Prostate gland (tissue), 2 donors: ENCODE results near the gene TFAM. TPM values are rescaled to one million over a fixed set of nuclear protein-coding genes. Genes with fewer than 3 reads are reported as not detected.

ENCODE experiments used
- DNase-seq: peaks from one replicate; pipeline ENCODE4 v3.0.0-alpha.2; 2019; ENCODE audit warnings: low spot score
- H3K27ac ChIP-seq, 2 donors: fragments of 200-600 bp; sonication (generic); 2 replicates each; pipeline ENCODE4 v1.5.1; 2017 to 2019
- H3K27me3 ChIP-seq: fragments of 200-600 bp; sonication (generic); replicated peaks from 2 replicates; pipeline ENCODE4 v1.5.1; 2019; ENCODE audit not compliant: insufficient read depth
- H3K36me3 ChIP-seq, 2 donors: fragments of 200-600 bp; sonication (generic); 1 replicate in 1 of 2; 2 replicates in 1 of 2; pipeline versions ENCODE4 v1.5.1 to v1.8.1; 2017 to 2019
- H3K4me1 ChIP-seq: fragments of 200-600 bp; sonication (generic); replicated peaks from 2 replicates; pipeline ENCODE4 v1.5.1; 2019
- H3K4me3 ChIP-seq, 2 donors: fragments of 200-600 bp; sonication (generic); 2 replicates each; pipeline ENCODE4 v1.5.1; 2017 to 2019
- H3K9me3 ChIP-seq: fragments of 200-600 bp; sonication (generic); 2 replicates; pipeline ENCODE4 v1.5.1; 2017
- POLR2AphosphoS5 ChIP-seq: sonication (generic); formaldehyde crosslinking; IDR thresholded peaks from one replicate; pipeline ENCODE4 v1.6.1; 2017; ENCODE audit warnings: antibody characterized with exemption
- WGBS: methylation state at CpG from one replicate; pipeline ENCODE4 v1.1.5; 2018; 5-methylcytosine and 5-hydroxymethylcytosine counted together
- intact Hi-C: fragments of 100-400 bp; cut with DNase I; formaldehyde crosslinking; loops from one replicate; pipeline ENCODE4 v1.14.2; 2022
- total RNA-seq, 2 donors: library from RNA; depleted of rRNA; stranded (reverse); fragments of >200 nt; gene quantifications; one replicate each; pipeline ENCODE4 v1.1.0, GENCODE V29; 2016
- TF ChIP-seq, protein P1 (sequence below), 4 experiments: fragments of 200-600 bp in 2 of 4; fragments of 450-650 bp in 2 of 4; sonication (generic) in 2 of 4; IDR thresholded peaks; 1 replicate in 3 of 4; 2 replicates in 1 of 4; pipeline ENCODE4 v1.5.1; 2016 to 2019; ENCODE audit warnings: antibody characterized with exemption in 4 of 4, mild to moderate bottlenecking in 2 of 4, moderate library complexity in 2 of 4

TFAM gene
- total RNA-seq, 2 donors from 2014 or later = 21.0 to 24.4 TPM

DNA sequence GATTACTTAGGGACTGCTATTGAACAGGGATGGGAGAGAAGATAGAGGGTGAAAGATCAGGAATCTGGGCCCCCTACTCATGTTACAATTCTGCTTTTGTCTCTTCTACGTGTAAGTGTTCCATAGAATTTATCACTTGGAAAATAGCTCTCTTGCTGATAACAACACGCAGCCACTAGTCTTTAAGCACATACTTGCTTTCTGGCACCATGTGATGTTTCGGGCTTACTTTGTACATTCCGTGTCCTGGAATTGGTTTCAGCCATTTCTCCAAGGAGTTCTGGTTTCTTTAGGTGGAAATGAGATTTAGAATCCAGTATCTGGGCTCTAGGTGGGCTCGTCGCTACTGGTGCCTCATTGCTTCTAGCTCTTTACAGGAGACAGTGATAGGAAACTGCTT lies 59.7 kb downstream of the TFAM start:
- Histone ChIP-seq H3K9me3 (no peaks in the 10 kb centered on the region), H3K27me3 (no peaks in the 10 kb centered on the region), H3K4me1 (no peaks in the 10 kb centered on the region), H3K27ac (no peak overlapping the region), H3K36me3 (no peaks in the 10 kb centered on the region), H3K4me3 (no peak overlapping the region)
- WGBS = 76% methylated on average over 6 of the region's 6 CpGs
- TF ChIP-seq, protein P1, sequence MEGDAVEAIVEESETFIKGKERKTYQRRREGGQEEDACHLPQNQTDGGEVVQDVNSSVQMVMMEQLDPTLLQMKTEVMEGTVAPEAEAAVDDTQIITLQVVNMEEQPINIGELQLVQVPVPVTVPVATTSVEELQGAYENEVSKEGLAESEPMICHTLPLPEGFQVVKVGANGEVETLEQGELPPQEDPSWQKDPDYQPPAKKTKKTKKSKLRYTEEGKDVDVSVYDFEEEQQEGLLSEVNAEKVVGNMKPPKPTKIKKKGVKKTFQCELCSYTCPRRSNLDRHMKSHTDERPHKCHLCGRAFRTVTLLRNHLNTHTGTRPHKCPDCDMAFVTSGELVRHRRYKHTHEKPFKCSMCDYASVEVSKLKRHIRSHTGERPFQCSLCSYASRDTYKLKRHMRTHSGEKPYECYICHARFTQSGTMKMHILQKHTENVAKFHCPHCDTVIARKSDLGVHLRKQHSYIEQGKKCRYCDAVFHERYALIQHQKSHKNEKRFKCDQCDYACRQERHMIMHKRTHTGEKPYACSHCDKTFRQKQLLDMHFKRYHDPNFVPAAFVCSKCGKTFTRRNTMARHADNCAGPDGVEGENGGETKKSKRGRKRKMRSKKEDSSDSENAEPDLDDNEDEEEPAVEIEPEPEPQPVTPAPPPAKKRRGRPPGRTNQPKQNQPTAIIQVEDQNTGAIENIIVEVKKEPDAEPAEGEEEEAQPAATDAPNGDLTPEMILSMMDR (IDR thresholded peaks at IDR 0.05) = no peak
- intact Hi-C loops = no loop called here
- no peak for DNase-seq

DNA sequence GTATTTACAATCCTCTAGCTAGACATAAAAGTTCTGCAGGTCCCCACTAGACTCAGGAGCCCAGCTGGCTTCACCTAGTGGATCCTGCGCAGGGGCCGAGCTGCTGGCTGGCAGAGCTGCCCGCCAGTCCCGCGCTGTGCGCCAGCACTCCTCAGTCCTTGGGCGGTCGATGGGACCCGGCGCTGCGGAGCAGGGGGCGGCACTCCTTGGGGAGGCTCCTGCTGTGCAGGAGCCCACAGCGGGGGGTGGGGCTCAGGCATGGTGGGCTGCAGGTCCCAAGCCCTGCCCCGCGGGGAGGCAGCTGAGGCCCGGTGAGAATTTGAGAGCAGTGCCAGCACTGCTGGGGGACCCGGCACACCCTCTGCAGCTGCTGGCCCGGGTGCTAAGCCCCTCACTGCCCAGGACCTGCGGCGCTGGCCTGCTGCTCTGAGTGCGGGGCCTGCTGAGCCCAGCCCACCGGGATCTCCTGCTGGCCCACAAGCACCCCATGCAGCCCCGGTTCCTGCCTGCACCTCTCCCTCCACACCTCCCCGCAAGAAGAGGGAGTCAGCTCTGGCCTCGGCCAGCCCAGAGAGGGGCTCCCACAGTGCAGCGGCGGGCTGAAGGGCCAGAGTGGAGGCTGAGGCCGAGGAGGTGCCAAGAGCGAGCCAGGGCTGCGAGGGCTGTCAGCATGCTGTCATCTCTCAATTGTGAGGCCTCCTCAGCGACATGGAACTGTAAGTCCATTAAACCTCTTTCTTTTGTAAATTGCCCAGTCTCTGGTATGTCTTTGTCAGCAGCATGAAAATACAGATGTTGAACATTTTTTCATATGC lies 63.1 kb downstream of the TFAM start:
- DNase-seq = no peak
- intact Hi-C loops = no loop called here
- TF ChIP-seq, protein P1 (IDR thresholded peaks at IDR 0.05) = no peak
- TF ChIP-seq POLR2AphosphoS5 = no peak
- Histone ChIP-seq H3K36me3 (no peaks in the 10 kb centered on the region), H3K27me3 (no peaks in the 10 kb centered on the region), H3K9me3 (no peaks in the 10 kb centered on the region), H3K4me3 (no peak overlapping the region), H3K4me1 (no peaks in the 10 kb centered on the region), H3K27ac (no peak overlapping the region)
- WGBS = 98% methylated on average over 30 of the region's 31 CpGs

Other genes with a start within 250 kb of the TFAM start
- 1 to 10 TPM; 2.6 to 5.5 TPM for gene IPMK, start 117.5 kb upstream of the TFAM start, total RNA-seq
- 10 to 100 TPM; 10.3 to 16.9 TPM for gene CISD1, start 116.2 kb upstream of the TFAM start, total RNA-seq
- gene UBE2D1, start 50.4 kb upstream of the TFAM start, total RNA-seq = 10 to 100 TPM in 1 of 2 donors, 1 to 10 TPM in 1; 9.8 to 11.4 TPM
- 10 to 100 TPM in 1 of 2 donors, 1 to 10 TPM in 1; 5.1 to 12.7 TPM for gene BICC1, start 127.5 kb downstream of the TFAM start, total RNA-seq